Smooth muscle cell (in vitro differentiated cells): ENCODE data around the gene VEZF1. TPM values are rescaled to one million over a fixed set of nuclear protein-coding genes. Genes with fewer than 3 reads are reported as not detected.

Source experiments
- DNase-seq: peaks from one replicate; lab custom pipeline; 2025; ENCODE audit not compliant: unreplicated experiment; lab: John Stamatoyannopoulos, UW
- H2AFZ ChIP-seq: fragments of 200-600 bp; sonication (generic); 2 replicates; pipeline ENCODE4 v1.6.0; 2016; ENCODE audit warnings: antibody characterized with exemption, low read depth, mild to moderate bottlenecking
- H3F3A ChIP-seq: fragments of 200-600 bp; sonication (generic); 2 replicates; pipeline ENCODE4 v1.6.0; 2017; ENCODE audit warnings: antibody characterized with exemption, low read depth
- H3K27ac ChIP-seq: fragments of 200-600 bp; sonication (generic); 2 replicates; pipeline ENCODE4 v1.5.1; 2016; ENCODE audit warnings: low read depth, mild to moderate bottlenecking
- H3K27me3 ChIP-seq: fragments of 200-600 bp; sonication (generic); 2 replicates; pipeline ENCODE4 v1.6.1; 2016; ENCODE audit warnings: low read depth, mild to moderate bottlenecking
- H3K36me3 ChIP-seq: fragments of 200-600 bp; sonication (generic); 2 replicates; pipeline ENCODE4 v1.5.1; 2016; ENCODE audit warnings: low read depth
- H3K4me1 ChIP-seq: fragments of 200-600 bp; sonication (generic); 2 replicates; pipeline ENCODE4 v1.5.1; 2016; ENCODE audit warnings: low read depth
- H3K4me2 ChIP-seq: fragments of 200-600 bp; sonication (generic); 2 replicates; pipeline ENCODE4 v1.6.0; 2016; ENCODE audit warnings: mild to moderate bottlenecking
- H3K4me3 ChIP-seq: fragments of 200-600 bp; sonication (generic); 2 replicates; pipeline ENCODE4 v1.5.1; 2016; ENCODE audit warnings: mild to moderate bottlenecking
- H3K79me2 ChIP-seq: fragments of 200-600 bp; sonication (generic); 2 replicates; pipeline ENCODE4 v1.6.0; 2016; ENCODE audit warnings: low read depth, mild to moderate bottlenecking
- H3K9ac ChIP-seq: fragments of 200-600 bp; sonication (generic); 2 replicates; pipeline ENCODE4 v1.6.0; 2016; ENCODE audit warnings: low read depth
- H3K9me3 ChIP-seq: fragments of 200-600 bp; sonication (generic); replicated peaks from 2 replicates; pipeline ENCODE4 v1.5.1; 2016; ENCODE audit warnings: low read depth
- H4K20me1 ChIP-seq: fragments of 200-600 bp; sonication (generic); 2 replicates; pipeline ENCODE4 v1.6.0; 2016; ENCODE audit warnings: low read depth
- CTCF ChIP-seq: fragments of 200-600 bp; sonication (generic); IDR thresholded peaks from 2 replicates; pipeline ENCODE4 v1.5.1; 2017; ENCODE audit warnings: borderline replicate concordance, mild to moderate bottlenecking, antibody characterized with exemption; ENCODE audit not compliant: insufficient read depth, poor library complexity, severe bottlenecking
- WGBS: methylation state at CpG from one replicate; pipeline ENCODE4 v1.1.7; 2016; ENCODE audit warnings: low lambda C conversion rate; 5-methylcytosine and 5-hydroxymethylcytosine counted together
- polyA plus RNA-seq: library from polyadenylated mRNA; unstranded; fragments of >200 nt; fragmentation: Nextera tagmentation; extraction: Ambion mirVana; gene quantifications from 2 replicates; pipeline ENCODE4 v1.2.1, GENCODE V29; 2016
- total RNA-seq: library from RNA; depleted of rRNA; stranded (reverse); fragments of >200 nt; gene quantifications from 2 replicates; pipeline ENCODE4 v1.2.3, GENCODE V29; 2014

VEZF1 gene
- total and polyA plus RNA-seq, 2 experiments from 2014 or later: 25.3 to 61.8 TPM

- WGBS: 79% methylated on average over 1 of the region's 1 CpG
- Histone ChIP-seq H3K4me3 (no peak overlapping the region), H3K36me3 (peaks cover 24% of the 10 kb centered on the region), H3K9ac (no peak overlapping the region), H3K4me1 (no peaks in the 10 kb centered on the region), H4K20me1 (peaks cover 29% of the 10 kb centered on the region), H3K79me2 (peaks cover 3% of the 10 kb centered on the region), H3K27me3 (no peaks in the 10 kb centered on the region), H3F3A (no peaks in the 10 kb centered on the region), H3K27ac (no peak overlapping the region), H3K9me3 (no peaks in the 10 kb centered on the region), H2AFZ (no peak overlapping the region), H3K4me2 (no peak overlapping the region)
- DNase-seq: no peak
- no peak for TF ChIP-seq CTCF
These were observed 15.9 kb downstream of the VEZF1 start for GRCh38 chr17:57972151-57972550.

GRCh38 chr17:57971572-57971971 lies 16.5 kb downstream of the VEZF1 start:
- Histone ChIP-seq H2AFZ (no peak overlapping the region), H4K20me1 (peaks cover 23% of the 10 kb centered on the region), H3K36me3 (peaks cover 20% of the 10 kb centered on the region), H3K4me1 (no peaks in the 10 kb centered on the region), H3F3A (no peaks in the 10 kb centered on the region), H3K9ac (no peak overlapping the region), H3K27me3 (no peaks in the 10 kb centered on the region), H3K27ac (no peak overlapping the region), H3K9me3 (no peaks in the 10 kb centered on the region), H3K79me2 (no peaks in the 10 kb centered on the region), H3K4me3 (no peak overlapping the region), H3K4me2 (no peak overlapping the region)
- no peak for DNase-seq
- no peak for TF ChIP-seq CTCF
- 92% methylated on average over 10 of the region's 10 CpGs for WGBS

- Histone ChIP-seq H3K9ac (no peak overlapping the region), H3K9me3 (no peaks in the 10 kb centered on the region), H3K4me2 (no peak overlapping the region), H4K20me1 (peaks cover 14% of the 10 kb centered on the region), H2AFZ (no peak overlapping the region), H3K4me3 (no peak overlapping the region), H3K4me1 (no peaks in the 10 kb centered on the region), H3K79me2 (no peaks in the 10 kb centered on the region), H3K27me3 (no peaks in the 10 kb centered on the region), H3K36me3 (peaks cover 13% of the 10 kb centered on the region), H3F3A (no peaks in the 10 kb centered on the region), H3K27ac (no peak overlapping the region)
- no peak for DNase-seq
- WGBS: 55% methylated on average over 4 of the region's 4 CpGs
- TF ChIP-seq CTCF: no peak
These were observed 17.3 kb downstream of the VEZF1 start for GRCh38 chr17:57970710-57971109.

DNA sequence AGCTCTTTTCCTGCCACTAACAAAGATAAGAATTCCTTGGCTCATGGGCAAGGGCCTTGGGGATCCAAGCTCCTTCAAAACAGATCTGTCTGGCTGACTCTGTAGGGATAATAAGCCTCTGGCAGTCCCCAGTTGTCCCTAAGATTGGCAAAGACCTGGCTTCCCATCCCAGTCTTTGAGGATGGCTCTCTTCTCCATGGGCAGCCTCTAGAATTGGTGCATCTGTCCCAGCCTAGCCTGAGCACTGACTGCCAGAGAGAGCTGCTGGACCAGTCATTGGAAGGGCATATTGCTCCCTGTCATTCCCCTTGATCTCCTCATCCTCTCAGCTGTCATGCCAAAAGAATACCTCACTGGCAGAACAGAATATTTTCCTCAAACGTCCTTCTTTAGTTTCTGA lies 19.6 kb downstream of the VEZF1 start:
- TF ChIP-seq CTCF: no peak
- Histone ChIP-seq H2AFZ (no peak overlapping the region), H3K36me3 (peaks cover 3% of the 10 kb centered on the region), H3F3A (no peaks in the 10 kb centered on the region), H3K4me2 (no peak overlapping the region), H3K9me3 (no peaks in the 10 kb centered on the region), H3K4me3 (no peak overlapping the region), H3K4me1 (no peaks in the 10 kb centered on the region), H3K79me2 (no peaks in the 10 kb centered on the region), H3K9ac (no peak overlapping the region), H3K27me3 (no peaks in the 10 kb centered on the region), H3K27ac (no peak overlapping the region), H4K20me1 (no peaks in the 10 kb centered on the region)
- no peak for DNase-seq
- WGBS: 64% methylated on average over 1 of the region's 1 CpG
